Measurements from ENCODE around the gene ALOX15B. TPM values are rescaled to one million over a fixed set of nuclear protein-coding genes. Genes with fewer than 3 reads are reported as not detected.
A peak's percentile ranks its signal among the peaks of the same experiment; 100 is the strongest.

The ALOX15B gene
- 0.06 TPM in 1 of 2 replicates, not detected in the other for total RNA-seq (ENCODE audit: low replicate concordance)

DNA sequence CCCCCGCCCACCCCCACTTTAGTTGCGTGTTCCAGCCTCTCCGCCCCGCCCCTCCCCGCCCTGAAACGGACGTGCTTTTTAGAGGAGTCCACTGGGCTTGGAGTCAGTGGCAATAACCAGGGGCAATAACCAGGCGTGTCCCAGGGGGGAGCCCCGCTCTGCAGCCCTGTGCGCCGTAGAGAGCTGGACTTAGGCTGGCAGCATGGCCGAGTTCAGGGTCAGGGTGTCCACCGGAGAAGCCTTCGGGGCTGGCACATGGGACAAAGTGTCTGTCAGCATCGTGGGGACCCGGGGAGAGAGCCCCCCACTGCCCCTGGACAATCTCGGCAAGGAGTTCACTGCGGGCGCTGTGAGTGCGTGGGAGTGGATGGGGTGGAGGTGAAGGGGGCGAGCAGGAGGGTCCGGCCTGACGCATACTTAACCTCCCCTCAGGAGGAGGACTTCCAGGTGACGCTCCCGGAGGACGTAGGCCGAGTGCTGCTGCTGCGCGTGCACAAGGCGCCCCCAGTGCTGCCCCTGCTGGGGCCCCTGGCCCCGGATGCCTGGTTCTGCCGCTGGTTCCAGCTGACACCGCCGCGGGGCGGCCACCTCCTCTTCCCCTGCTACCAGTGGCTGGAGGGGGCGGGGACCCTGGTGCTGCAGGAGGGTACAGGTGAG is at the start of gene ALOX15B:
Gene ALOX15B (plus strand): TSS at position 106 of the 657 bp plus-strand sequence. CDS start 97 bp downstream, at position 203.
- Histone ChIP-seq H4K20me1 (ENCODE audit: low read depth) (no peaks in the 10 kb centered on the region), H3K9ac (no peak within 1 kb of the TSS), H3K9me3 (ENCODE audit: low read depth) (no peaks in the 10 kb centered on the region), H3K79me2 (ENCODE audit: low read depth) (no peaks in the 10 kb centered on the region), H3K4me2 (no peak within 1 kb of the TSS), H3K27ac (no peak within 1 kb of the TSS), H3K4me1 (no peaks in the 10 kb centered on the region), H3K4me3 (no peak within 1 kb of the TSS), H3K27me3 (peaks cover 10% of the 10 kb centered on the region), H3F3A (ENCODE audit: low read depth) (no peaks in the 10 kb centered on the region), H2AFZ (replicated peaks) (no peak within 1 kb of the TSS), H3K36me3 (no peaks in the 10 kb centered on the region)
- TF ChIP-seq CTCF (IDR thresholded peaks at IDR 0.05) (no peak), EZH2 (IDR thresholded peaks at IDR 0.05) (no peak)
- Mint-ChIP-seq H3K27ac (no peak within 1 kb of the TSS), H3K36me3 (no peaks in the 10 kb centered on the region), H3K4me1 (no peaks in the 10 kb centered on the region), H3K9me3 (peaks cover 3% of the 10 kb centered on the region), H3K27me3 (ENCODE audit: insufficient read depth, low read depth) (peaks cover 31% of the 10 kb centered on the region), H3K4me3 (peak within 1 kb of the TSS; percentile 7)
- DNase-seq (ENCODE audit: low spot score) = no peak

GRCh38 chr17:7989781-7990655 is 48.8 kb upstream of the ALOX15B start:
- H3K4me3 Mint-ChIP-seq = peak overlapping the region; percentile 81
- no peak overlapping the region for H3K27ac Mint-ChIP-seq
- H4K20me1 ChIP-seq (ENCODE audit: low read depth) = no peaks in the 10 kb centered on the region
- peaks cover 20% of the 10 kb centered on the region for H3K27me3 ChIP-seq
- H2AFZ ChIP-seq (replicated peaks) = peak overlapping the region; percentile 94
- H3K36me3 ChIP-seq = no peaks in the 10 kb centered on the region
- peaks cover 14% of the 10 kb centered on the region for H3K27me3 Mint-ChIP-seq (ENCODE audit: insufficient read depth, low read depth)
- no peaks in the 10 kb centered on the region for H3K4me1 ChIP-seq
- no peak overlapping the region for H3K27ac ChIP-seq
- H3K9me3 Mint-ChIP-seq = peaks cover 7% of the 10 kb centered on the region
- H3K4me1 Mint-ChIP-seq = peaks cover 5% of the 10 kb centered on the region
- H3F3A ChIP-seq (ENCODE audit: low read depth) = peaks cover 11% of the 10 kb centered on the region
- DNase-seq (ENCODE audit: low spot score) = peak; percentile 89
- peak overlapping the region; percentile 56 for H3K4me3 ChIP-seq
- H3K36me3 Mint-ChIP-seq = no peaks in the 10 kb centered on the region
- peak overlapping the region; percentile 90 for H3K4me2 ChIP-seq
- no peaks in the 10 kb centered on the region for H3K79me2 ChIP-seq (ENCODE audit: low read depth)
- TF ChIP-seq CTCF (IDR thresholded peaks at IDR 0.05) = peak; percentile 95
- no peak for TF ChIP-seq EZH2phosphoT487 (IDR thresholded peaks at IDR 0.05)
- peak; percentile 43 for TF ChIP-seq EZH2 (IDR thresholded peaks at IDR 0.05)
- H3K9ac ChIP-seq = no peak overlapping the region
- no peaks in the 10 kb centered on the region for H3K9me3 ChIP-seq (ENCODE audit: low read depth)

- Histone ChIP-seq H3K27me3 (peaks cover 20% of the 10 kb centered on the region), H3K4me2 (no peak overlapping the region), H3K4me3 (no peak overlapping the region), H3K9ac (no peak overlapping the region), H3K4me1 (no peaks in the 10 kb centered on the region), H3K36me3 (no peaks in the 10 kb centered on the region), H3K9me3 (ENCODE audit: low read depth) (no peaks in the 10 kb centered on the region), H3K27ac (no peak overlapping the region), H3F3A (ENCODE audit: low read depth) (peaks cover 11% of the 10 kb centered on the region), H2AFZ (replicated peaks) (no peak overlapping the region), H3K79me2 (ENCODE audit: low read depth) (no peaks in the 10 kb centered on the region), H4K20me1 (ENCODE audit: low read depth) (no peaks in the 10 kb centered on the region)
- H3K27ac Mint-ChIP-seq = no peak overlapping the region
- H3K36me3 Mint-ChIP-seq = no peaks in the 10 kb centered on the region
- peaks cover 13% of the 10 kb centered on the region for H3K27me3 Mint-ChIP-seq (ENCODE audit: insufficient read depth, low read depth)
- H3K4me1 Mint-ChIP-seq = peaks cover 2% of the 10 kb centered on the region
- TF ChIP-seq EZH2 (IDR thresholded peaks at IDR 0.05) (no peak), CTCF (IDR thresholded peaks at IDR 0.05) (no peak), EZH2phosphoT487 (IDR thresholded peaks at IDR 0.05) (no peak)
- no peak overlapping the region for H3K4me3 Mint-ChIP-seq
- H3K9me3 Mint-ChIP-seq = peaks cover 7% of the 10 kb centered on the region
- no peak for DNase-seq (ENCODE audit: low spot score)
Measured at GRCh38 chr17:7992516-7992915, 46.3 kb upstream of the ALOX15B start.
